SK-N-SH (cell line): ENCODE data around the gene ZNF697.

ENCODE experiments used
- EP300 ChIP-seq, 2 experiments: IDR thresholded peaks; 2 replicates each; pipeline versions ENCODE4 v1.4.0 to v1.6.1; 2012; ENCODE audit warnings: borderline replicate concordance in 1 of 2, low read depth in 1 of 2, low read length in 1 of 2
- POLR2AphosphoS5 ChIP-seq: IDR thresholded peaks from 2 replicates; pipeline ENCODE4 v1.6.1; 2012; ENCODE audit warnings: low read depth, low read length
- RXRA ChIP-seq: IDR thresholded peaks from 2 replicates; pipeline ENCODE4 v1.4.0; 2012; ENCODE audit warnings: low read depth, mild to moderate bottlenecking, borderline replicate concordance
- TF ChIP-seq, protein P1 (sequence below): fragments of 200-600 bp; sonication (generic); IDR thresholded peaks from 2 replicates; pipeline ENCODE4 v1.6.1; 2017; ENCODE audit warnings: antibody characterized with exemption, mild to moderate bottlenecking, moderate library complexity

- TF ChIP-seq POLR2AphosphoS5 = no peak
- TF ChIP-seq, protein P1, sequence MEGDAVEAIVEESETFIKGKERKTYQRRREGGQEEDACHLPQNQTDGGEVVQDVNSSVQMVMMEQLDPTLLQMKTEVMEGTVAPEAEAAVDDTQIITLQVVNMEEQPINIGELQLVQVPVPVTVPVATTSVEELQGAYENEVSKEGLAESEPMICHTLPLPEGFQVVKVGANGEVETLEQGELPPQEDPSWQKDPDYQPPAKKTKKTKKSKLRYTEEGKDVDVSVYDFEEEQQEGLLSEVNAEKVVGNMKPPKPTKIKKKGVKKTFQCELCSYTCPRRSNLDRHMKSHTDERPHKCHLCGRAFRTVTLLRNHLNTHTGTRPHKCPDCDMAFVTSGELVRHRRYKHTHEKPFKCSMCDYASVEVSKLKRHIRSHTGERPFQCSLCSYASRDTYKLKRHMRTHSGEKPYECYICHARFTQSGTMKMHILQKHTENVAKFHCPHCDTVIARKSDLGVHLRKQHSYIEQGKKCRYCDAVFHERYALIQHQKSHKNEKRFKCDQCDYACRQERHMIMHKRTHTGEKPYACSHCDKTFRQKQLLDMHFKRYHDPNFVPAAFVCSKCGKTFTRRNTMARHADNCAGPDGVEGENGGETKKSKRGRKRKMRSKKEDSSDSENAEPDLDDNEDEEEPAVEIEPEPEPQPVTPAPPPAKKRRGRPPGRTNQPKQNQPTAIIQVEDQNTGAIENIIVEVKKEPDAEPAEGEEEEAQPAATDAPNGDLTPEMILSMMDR = no peak
- no peak for TF ChIP-seq RXRA
- TF ChIP-seq EP300 (IDR thresholded peaks at IDR 0.05; ENCODE audit: borderline replicate concordance in 1 of 2, low read depth in 1 of 2, low read length in 1 of 2) = no peak
Measured at GRCh38 chr1:119590393-119590792, 57.7 kb downstream of the ZNF697 start.
